Effector memory CD4-positive, alpha-beta T cell (primary cell): ENCODE data around the gene PFKM.

Source experiments
- DNase-seq, 3 donors: peaks; one replicate each; pipeline ENCODE4 v3.0.0-alpha.2; 2020
- H3K27ac ChIP-seq: 2 replicates; pipeline ENCODE4 v1.7.0; 2013; ENCODE audit warnings: mild to moderate bottlenecking, low read length, moderate library complexity; ENCODE audit not compliant: insufficient read depth, poor library complexity, severe bottlenecking
- H3K27me3 ChIP-seq: replicated peaks from 2 replicates; pipeline ENCODE4 v1.7.0; 2013; ENCODE audit warnings: mild to moderate bottlenecking, low read length; ENCODE audit not compliant: insufficient read depth, control insufficient read depth, poor library complexity, severe bottlenecking
- H3K36me3 ChIP-seq: 2 replicates; pipeline ENCODE4 v1.7.0; 2013; ENCODE audit warnings: mild to moderate bottlenecking, low read length, moderate library complexity; ENCODE audit not compliant: control insufficient read depth, insufficient read depth
- H3K4me1 ChIP-seq: 2 replicates; pipeline ENCODE4 v1.7.0; 2013; ENCODE audit warnings: low read length, mild to moderate bottlenecking; ENCODE audit not compliant: control insufficient read depth, insufficient read depth, poor library complexity, severe bottlenecking
- H3K4me3 ChIP-seq: 2 replicates; pipeline ENCODE4 v1.7.0; 2013; ENCODE audit warnings: low read length, low read depth, mild to moderate bottlenecking; ENCODE audit not compliant: insufficient read depth, poor library complexity, severe bottlenecking
- H3K9me3 ChIP-seq: 2 replicates; pipeline ENCODE4 v1.7.0; 2013; ENCODE audit warnings: mild to moderate bottlenecking, low read length, moderate library complexity; ENCODE audit not compliant: control insufficient read depth

The PFKM gene

DNA sequence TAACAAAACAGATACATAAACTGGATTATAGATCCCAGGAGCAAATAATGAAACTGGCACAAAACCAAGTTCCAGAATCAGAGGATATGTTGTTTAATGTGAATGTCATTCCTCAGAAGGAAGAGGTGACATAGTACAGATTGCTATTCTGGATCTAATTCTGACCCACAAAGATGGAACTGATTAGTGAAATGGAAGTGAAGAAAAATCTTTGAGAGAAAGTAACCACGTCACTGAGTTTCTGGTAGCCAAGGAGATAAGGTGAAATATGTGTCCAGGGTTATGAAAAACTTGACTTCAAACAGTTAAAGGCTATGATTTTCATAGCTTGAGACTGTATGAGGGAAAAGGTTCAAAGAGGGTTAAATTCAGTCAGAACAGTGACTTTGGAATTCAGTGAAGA lies 75.6 kb downstream of the PFKM start:
- no peak for DNase-seq
- H3K27ac ChIP-seq, result no peak overlapping the region
- H3K27me3 ChIP-seq, result no peaks in the 10 kb centered on the region
- H3K9me3 ChIP-seq, result no peaks in the 10 kb centered on the region
- no peak overlapping the region for H3K4me3 ChIP-seq
- peaks cover 12% of the 10 kb centered on the region for H3K4me1 ChIP-seq
- H3K36me3 ChIP-seq, result no peaks in the 10 kb centered on the region
